ENCODE results near the gene RPL14. TPM values are rescaled to one million over a fixed set of nuclear protein-coding genes. Genes with fewer than 3 reads are reported as not detected.

The RPL14 gene
- total and polyA plus RNA-seq, 8 donors = 810 to 1,907 (median 1,503) TPM

DNA sequence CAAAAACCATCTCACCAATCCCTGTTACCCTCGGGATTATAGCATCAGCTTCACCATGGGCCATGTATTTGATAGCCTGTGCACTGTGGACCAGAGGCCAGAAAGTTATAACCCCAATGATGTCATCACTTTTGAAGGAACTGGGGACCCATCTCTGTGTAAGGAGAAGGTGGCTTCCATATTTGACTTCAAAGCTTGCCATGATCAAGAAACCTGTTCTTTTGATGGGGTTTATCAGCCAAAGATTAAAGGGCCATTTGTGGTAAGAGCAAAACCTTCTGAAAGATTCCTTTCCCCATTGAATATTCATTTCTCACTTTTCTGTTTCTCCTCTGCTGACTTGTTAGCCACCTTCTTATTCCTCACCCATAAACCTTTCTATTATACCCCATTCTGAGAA is 34.3 kb upstream of the RPL14 start:
- Histone ChIP-seq H3K4me1 (no peaks in the 10 kb centered on the region), H3K36me3 (no peaks in the 10 kb centered on the region), H3K9me3 (no peaks in the 10 kb centered on the region), H3K27me3 (no peaks in the 10 kb centered on the region), H3K4me3 (no peak overlapping the region), H3K27ac (no peak overlapping the region)
- 73 to 91% methylated on average over 1 of the region's 1 CpG for WGBS, 2 donors
- FAIRE-seq (no peak), ATAC-seq (no peak), DNase-seq (no peak)
- intact Hi-C loops (cut with DNase I) = no loop called here
- TF ChIP-seq, protein P1, sequence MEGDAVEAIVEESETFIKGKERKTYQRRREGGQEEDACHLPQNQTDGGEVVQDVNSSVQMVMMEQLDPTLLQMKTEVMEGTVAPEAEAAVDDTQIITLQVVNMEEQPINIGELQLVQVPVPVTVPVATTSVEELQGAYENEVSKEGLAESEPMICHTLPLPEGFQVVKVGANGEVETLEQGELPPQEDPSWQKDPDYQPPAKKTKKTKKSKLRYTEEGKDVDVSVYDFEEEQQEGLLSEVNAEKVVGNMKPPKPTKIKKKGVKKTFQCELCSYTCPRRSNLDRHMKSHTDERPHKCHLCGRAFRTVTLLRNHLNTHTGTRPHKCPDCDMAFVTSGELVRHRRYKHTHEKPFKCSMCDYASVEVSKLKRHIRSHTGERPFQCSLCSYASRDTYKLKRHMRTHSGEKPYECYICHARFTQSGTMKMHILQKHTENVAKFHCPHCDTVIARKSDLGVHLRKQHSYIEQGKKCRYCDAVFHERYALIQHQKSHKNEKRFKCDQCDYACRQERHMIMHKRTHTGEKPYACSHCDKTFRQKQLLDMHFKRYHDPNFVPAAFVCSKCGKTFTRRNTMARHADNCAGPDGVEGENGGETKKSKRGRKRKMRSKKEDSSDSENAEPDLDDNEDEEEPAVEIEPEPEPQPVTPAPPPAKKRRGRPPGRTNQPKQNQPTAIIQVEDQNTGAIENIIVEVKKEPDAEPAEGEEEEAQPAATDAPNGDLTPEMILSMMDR (IDR thresholded peaks at IDR 0.05) = no peak

DNA sequence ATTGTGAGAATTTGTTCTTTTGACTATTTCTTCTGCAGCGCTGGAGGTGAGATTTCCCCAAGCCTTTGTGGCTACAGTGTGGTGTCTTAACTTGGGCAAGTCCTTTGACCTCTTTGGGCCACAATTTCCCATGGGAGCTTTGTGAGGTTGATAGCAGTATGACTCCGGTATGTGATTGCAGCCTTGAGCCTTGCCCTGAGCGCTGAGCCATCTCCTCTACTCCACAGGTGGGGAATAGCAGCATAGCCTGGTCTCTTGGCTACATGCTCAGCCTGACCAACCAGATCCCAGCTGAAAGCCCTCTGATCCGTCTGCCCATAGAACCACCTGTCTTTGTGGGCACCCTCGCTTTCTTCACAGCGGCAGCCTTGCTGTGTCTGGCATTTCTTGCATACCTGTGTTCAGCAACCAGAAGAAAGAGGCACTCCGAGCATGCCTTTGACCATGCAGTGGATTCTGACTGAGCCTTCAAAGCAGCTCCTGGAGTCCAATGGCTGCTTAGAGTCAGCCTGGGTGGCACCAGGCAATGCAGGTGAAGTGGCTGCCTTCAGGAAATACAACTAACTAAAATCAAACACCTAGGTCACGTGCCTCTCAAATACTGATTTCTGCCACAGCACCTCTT is 30.0 kb upstream of the RPL14 start:
- intact Hi-C loops (cut with DNase I) = no loop called here
- Histone ChIP-seq H3K27me3 (no peaks in the 10 kb centered on the region), H3K4me3 (no peak overlapping the region), H3K36me3 (no peaks in the 10 kb centered on the region), H3K4me1 (no peaks in the 10 kb centered on the region), H3K9me3 (no peaks in the 10 kb centered on the region), H3K27ac (no peak overlapping the region)
- WGBS, 2 donors = 94 to 97% methylated on average over 8 of the region's 8 CpGs
- ATAC-seq (no peak), DNase-seq (no peak), FAIRE-seq (no peak)
- TF ChIP-seq, protein P1 (IDR thresholded peaks at IDR 0.05) = no peak

DNA sequence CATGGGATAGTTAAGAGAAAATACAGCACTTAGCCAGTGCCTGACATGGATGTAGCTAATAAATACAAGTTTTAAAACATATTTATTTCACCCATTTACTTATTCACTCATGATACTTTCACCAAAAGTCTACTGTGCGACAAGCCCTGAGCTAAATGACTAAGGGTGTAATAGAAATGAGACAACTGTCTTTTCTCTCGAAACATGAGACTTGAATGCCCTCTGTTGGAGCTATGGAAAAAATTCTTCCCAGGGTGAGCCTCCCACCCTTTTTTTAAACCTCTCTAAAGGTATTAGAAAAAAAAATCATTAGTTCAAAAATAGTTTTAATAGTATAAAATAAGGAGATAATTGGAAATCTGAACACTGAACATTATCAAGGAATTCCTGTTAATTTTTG is 24.3 kb upstream of the RPL14 start:
- Histone ChIP-seq H3K36me3 (no peaks in the 10 kb centered on the region), H3K4me1 (no peaks in the 10 kb centered on the region), H3K4me3 (no peak overlapping the region), H3K9me3 (no peaks in the 10 kb centered on the region), H3K27me3 (no peaks in the 10 kb centered on the region), H3K27ac (no peak overlapping the region)
- TF ChIP-seq, protein P1 (IDR thresholded peaks at IDR 0.05) = no peak
- WGBS, 2 donors = 85 to 86% methylated on average over 2 of the region's 2 CpGs
- intact Hi-C loops (cut with DNase I) = no loop called here
- ATAC-seq (peak in 1 of 4 donors; percentile 41), FAIRE-seq (no peak), DNase-seq (no peak)

DNA sequence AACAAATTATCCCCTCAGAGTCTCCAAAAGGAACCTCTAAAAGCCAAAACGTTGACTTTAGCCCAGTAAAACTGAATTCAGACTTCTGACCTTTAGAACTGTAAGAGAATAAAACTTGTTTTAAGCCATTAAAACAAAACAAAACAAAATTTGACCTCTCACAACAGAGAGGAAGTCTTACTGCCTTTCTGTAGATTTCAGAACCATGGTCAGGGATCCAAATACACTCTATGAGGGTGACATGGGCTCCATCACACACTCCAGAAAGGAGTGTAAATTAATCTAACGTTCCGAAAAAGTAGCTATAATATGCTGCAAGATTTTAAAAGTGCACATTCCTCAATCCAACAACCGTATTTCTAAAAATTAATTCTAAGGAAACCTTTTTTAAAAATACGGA is 19.2 kb upstream of the RPL14 start:
- Histone ChIP-seq H3K27ac (no peak overlapping the region), H3K4me3 (no peak overlapping the region), H3K27me3 (no peaks in the 10 kb centered on the region), H3K4me1 (no peaks in the 10 kb centered on the region), H3K9me3 (no peaks in the 10 kb centered on the region), H3K36me3 (no peaks in the 10 kb centered on the region)
- no peak for FAIRE-seq
- no peak for DNase-seq
- ATAC-seq = no peak
- TF ChIP-seq, protein P1 (IDR thresholded peaks at IDR 0.05) = no peak
- intact Hi-C loops (cut with DNase I) = no loop called here
- WGBS, 2 donors = 77 to 83% methylated on average over 5 of the region's 5 CpGs

DNA sequence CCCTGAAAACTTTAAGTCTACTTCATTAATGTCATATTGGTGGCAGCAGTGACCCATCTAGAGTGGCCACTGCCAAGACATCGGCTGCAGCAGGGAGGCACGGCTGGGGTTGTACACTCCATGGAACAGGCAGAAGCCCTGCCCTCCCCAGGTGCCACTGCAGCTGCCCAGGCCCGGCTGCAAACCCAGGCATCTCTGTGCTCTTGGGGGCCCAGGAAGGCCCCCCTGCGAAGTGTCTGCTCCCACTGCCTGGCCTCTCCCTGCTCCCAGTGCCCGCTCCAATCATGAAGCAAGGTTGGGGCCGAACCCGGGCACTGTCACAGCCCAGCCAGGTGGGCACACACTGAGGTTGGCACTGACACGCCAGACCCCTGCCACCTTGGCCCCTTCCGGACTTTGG is 12.1 kb upstream of the RPL14 start:
- Histone ChIP-seq H3K27me3 (no peaks in the 10 kb centered on the region), H3K36me3 (no peaks in the 10 kb centered on the region), H3K4me3 (no peak overlapping the region), H3K27ac (no peak overlapping the region), H3K9me3 (no peaks in the 10 kb centered on the region), H3K4me1 (no peaks in the 10 kb centered on the region)
- WGBS, 2 donors = 84 to 88% methylated on average over 9 of the region's 9 CpGs
- DNase-seq (no peak), ATAC-seq (no peak), FAIRE-seq (no peak)
- TF ChIP-seq, protein P1 (IDR thresholded peaks at IDR 0.05) = no peak
- intact Hi-C loops (cut with DNase I) = no loop called here

Data from pancreas (tissue), 10 donors.